Measurements from ENCODE around the gene ZNF18.

ZNF18 gene, protein sequence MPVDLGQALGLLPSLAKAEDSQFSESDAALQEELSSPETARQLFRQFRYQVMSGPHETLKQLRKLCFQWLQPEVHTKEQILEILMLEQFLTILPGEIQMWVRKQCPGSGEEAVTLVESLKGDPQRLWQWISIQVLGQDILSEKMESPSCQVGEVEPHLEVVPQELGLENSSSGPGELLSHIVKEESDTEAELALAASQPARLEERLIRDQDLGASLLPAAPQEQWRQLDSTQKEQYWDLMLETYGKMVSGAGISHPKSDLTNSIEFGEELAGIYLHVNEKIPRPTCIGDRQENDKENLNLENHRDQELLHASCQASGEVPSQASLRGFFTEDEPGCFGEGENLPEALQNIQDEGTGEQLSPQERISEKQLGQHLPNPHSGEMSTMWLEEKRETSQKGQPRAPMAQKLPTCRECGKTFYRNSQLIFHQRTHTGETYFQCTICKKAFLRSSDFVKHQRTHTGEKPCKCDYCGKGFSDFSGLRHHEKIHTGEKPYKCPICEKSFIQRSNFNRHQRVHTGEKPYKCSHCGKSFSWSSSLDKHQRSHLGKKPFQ

GRCh38 chr17:11997147-11997971 lies at the start of gene ZNF18:
Gene ZNF18 (minus strand): TSS chr17:11997475. CDS start chr17:11992829, 4,646 bp downstream.
- DNase-seq (ENCODE audit: low read depth, low spot score): peak; percentile 67

GRCh38 chr17:12046786-12047185 lies 49.5 kb upstream of the ZNF18 start:
- DNase-seq (ENCODE audit: low read depth, low spot score): no peak

GRCh38 chr17:12043702-12044101 lies 46.4 kb upstream of the ZNF18 start:
- no peak for DNase-seq (ENCODE audit: low read depth, low spot score)

DNA sequence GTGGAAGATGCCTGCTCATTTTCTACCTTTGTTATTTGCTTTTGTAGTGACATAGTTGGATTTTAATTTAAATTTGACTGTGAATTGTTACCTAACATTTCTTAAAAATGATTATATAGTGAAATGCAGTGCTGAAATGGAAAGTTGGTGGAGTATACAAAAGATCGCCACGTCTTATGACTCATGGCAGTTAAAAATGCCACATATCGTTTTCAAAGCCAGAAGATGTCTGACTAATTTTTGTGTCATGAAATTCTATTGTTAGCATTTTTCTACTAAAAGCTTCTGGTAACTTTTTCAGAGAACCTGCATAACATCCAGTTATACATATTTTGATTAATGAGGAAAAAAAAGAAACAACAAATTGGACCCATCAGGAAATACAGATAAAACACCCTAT lies 44.0 kb upstream of the ZNF18 start:
- no peak for DNase-seq (ENCODE audit: low read depth, low spot score)

- no peak for DNase-seq (ENCODE audit: low read depth, low spot score)
Observed at GRCh38 chr17:12040478-12040877, 43.2 kb upstream of the ZNF18 start.

DNA sequence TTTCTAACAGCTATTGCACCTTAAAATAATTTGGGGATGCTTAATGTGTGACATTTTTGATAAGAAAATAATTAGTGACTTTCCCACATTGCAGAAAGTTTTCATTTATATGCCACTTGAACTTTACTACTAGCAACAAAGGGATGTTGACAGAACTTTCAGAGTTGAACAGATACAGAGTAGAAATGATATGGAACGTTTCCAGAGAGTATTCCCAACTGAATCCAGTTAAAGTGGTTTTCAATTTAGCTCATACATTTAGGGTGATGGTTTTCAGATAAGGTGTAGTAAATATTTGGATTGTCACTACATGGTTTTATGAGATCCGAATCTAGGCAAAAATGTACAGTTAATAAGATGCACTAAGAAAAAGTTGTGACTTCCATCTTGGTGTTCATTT lies 40.7 kb upstream of the ZNF18 start:
- no peak for DNase-seq (ENCODE audit: low read depth, low spot score)

- no peak for DNase-seq (ENCODE audit: low read depth, low spot score)
Observed at GRCh38 chr17:12035673-12036072, 38.4 kb upstream of the ZNF18 start.

DNA sequence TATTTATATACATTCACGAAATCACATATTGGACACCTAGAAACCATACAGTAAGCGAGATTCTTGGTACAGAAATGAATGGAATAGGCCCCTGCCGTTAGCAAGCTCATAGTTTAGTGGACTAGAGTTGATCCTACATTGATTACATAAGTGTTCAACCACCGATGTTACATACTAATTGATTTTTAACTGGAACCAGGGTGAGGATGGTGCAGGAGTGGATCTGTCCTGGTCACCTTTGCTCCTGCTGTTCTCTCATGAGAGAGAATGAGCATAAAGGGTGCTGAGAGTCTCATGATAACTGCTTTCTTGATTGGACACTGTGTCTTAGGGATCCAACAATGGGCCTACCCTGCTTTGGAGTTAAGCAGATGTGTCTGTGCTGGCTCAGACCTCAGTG lies 37.3 kb upstream of the ZNF18 start:
- DNase-seq (ENCODE audit: low read depth, low spot score): no peak

DNA sequence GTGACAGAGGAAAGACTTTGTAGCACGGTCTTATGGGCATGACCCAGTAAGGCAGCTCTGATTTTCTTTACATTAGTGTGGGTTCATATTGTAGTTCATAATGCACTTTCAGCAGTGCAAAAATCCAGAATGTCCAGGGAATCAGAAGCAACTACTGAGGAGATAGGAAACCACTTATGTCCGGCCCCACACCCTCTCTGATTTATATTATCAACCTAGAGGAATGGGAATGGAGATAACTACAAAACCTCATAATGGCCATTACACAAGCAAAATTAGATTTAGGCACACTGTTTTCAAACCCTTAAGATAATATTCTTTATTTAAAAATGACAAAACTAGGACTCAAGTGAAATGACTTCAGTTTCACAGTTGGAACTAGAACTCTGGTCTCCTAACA lies 31.3 kb upstream of the ZNF18 start:
- no peak for DNase-seq (ENCODE audit: low read depth, low spot score)

DNA sequence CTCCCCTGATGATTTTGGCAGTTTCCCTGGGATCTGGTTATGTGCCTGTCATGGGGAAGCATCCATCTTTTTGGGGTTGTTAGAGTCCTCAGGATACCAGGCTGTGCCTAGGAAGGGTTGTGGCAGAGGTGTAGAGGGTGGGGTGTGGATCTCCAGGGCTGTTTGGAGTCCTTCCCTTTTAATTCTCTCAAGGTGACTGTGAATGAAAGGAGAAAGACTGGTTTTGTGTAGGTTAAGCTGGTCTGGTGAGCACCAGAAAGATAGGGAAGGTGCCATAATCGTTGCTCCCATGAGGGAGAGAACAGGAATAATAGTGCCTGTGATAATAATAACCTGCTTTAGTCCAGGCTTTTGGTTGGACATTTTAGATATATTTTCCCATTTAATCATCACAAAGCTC lies 30.4 kb upstream of the ZNF18 start:
- DNase-seq (ENCODE audit: low read depth, low spot score): no peak

GRCh38 chr17:12024327-12024726 lies 27.1 kb upstream of the ZNF18 start:
- no peak for DNase-seq (ENCODE audit: low read depth, low spot score)

DNA sequence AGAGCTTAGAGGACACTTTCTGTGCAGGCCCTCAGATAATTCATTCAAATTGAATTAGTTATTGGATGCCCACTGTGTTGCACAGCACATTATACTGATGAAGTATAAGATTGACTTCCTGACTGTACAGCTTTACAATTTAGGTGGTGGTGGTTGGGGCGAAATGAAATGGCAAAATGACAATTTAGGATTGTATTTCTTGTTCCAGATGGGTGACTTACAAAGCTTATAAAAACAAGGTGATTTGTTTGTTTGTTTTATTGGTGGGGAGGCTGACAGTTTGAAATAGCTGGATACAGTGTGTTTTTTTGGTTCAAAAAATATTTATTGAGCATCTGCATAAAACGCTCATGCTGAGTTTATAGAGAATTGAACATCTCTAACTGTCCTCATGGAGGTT lies 25.0 kb upstream of the ZNF18 start:
- no peak for DNase-seq (ENCODE audit: low read depth, low spot score)

GRCh38 chr17:12021623-12022140 lies 24.4 kb upstream of the ZNF18 start:
- DNase-seq (ENCODE audit: low read depth, low spot score): no peak

DNA sequence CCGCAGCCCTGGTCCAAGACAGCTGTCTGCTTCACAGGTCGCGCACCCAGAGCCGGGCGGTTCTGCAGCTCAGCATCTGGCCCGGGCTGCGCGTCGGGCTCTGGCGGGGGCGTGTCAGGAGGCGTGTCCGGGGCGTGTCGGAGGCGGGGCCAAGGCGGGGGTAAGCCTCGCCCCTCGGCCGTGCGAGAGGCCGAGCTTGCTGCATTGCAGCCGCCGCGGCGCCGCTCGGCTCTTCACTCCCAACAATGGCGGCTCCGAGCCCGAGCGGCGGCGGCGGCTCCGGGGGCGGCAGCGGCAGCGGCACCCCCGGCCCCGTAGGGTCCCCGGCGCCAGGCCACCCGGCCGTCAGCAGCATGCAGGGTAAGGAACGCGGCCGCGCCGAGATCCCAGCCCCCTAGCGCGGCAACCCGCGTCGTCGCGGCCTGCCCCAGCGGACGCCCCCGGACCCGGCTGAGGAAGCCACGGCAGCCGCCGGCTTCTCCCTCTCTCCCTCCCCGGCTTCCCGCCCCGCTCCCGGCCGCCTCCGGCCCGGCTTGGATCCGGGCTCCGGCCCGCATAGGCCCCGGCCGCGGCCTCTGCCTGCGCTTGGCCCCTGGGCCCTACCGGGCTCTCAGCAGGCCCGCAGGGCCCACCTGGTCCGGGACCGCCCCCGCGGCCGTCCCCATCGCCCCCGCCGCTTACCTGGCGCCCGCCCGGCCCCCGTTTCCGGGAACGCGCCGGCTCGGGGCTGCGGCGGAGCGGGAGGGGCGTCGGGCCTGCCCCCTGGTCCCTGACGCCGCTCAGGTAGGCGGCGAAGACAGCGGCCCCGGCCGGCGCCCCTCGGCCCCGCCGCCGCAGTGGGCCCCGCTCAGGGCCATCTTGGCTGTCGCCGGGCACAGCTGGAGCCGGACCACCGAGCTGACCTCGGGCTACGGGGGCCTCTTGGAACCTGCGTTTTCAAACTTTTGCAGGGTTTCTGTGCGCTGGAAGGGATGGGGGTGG lies 23.7 kb upstream of the ZNF18 start, which contains the start of gene MAP2K4:
Gene MAP2K4 (plus strand): TSS at position 236 of the 981 bp plus-strand sequence. CDS start 10 bp downstream, at position 246.
- peak; percentile 79 for DNase-seq (ENCODE audit: low read depth, low spot score)

DNA sequence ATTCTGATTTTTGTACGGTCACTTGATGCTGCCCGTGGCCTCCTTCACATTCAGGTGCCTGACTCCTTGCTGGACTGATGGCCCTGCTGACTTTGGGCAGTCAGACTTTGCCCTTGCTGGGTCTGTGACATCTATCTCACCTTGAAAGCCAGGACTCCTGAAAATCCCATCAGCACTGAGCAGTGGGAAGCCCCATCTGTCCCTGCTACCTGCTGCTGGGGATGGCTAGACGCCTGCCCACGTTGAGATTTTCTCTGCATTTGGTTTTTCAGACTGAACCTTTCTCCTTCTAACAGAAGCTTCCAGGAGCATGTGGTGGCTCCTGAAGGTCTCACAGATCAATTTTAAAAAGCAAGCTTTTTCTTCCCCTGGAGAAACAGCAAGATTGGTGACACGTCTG lies 10.2 kb upstream of the ZNF18 start:
- no peak for DNase-seq (ENCODE audit: low read depth, low spot score)

DNA sequence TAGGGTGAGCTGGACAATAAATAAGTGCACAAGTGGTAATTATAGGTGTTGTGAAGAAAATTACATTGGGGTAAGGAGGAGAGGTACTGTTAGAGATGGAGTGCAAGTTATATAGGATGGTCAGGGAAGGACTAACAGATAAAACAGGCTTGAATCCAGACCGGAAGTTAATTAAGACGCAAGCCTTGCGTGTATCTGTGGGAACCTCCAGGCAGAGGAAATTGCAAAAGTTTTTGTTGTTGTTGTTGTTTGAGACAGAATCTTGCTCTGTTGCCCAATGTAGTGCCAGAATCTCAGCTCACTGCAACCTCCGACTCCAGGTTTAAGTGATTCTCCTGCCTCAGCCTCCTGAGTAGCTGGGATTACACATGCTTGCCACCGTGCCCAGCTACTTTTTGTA lies 2.4 kb upstream of the ZNF18 start:
- DNase-seq (ENCODE audit: low read depth, low spot score): no peak

GRCh38 chr17:11997972-11998233 lies 628 bp upstream of the ZNF18 start:
- no peak for DNase-seq (ENCODE audit: low read depth, low spot score)

- no peak for DNase-seq (ENCODE audit: low read depth, low spot score)
Observed at GRCh38 chr17:11996722-11997146, 541 bp downstream of the ZNF18 start.

DNA sequence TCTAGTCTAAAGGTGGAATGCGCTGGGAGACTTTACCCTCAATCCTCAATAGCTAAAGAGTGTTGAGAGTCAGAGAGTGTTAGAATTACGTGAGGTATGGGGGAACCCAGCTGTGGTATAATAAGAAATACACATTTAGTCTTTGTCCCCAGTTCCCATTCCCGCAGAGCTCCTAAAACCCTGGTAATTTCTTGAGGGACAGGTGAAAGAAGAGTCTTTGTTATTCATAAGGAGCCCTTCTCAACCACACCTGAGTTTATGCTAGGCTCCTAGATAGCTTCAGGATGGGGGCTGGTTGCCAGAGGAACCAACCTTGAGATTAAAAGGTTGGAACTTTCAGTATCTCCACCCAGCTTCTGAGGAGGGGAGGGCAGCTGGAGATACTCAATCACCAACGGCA lies 5.8 kb downstream of the ZNF18 start:
- DNase-seq (ENCODE audit: low read depth, low spot score): no peak

DNA sequence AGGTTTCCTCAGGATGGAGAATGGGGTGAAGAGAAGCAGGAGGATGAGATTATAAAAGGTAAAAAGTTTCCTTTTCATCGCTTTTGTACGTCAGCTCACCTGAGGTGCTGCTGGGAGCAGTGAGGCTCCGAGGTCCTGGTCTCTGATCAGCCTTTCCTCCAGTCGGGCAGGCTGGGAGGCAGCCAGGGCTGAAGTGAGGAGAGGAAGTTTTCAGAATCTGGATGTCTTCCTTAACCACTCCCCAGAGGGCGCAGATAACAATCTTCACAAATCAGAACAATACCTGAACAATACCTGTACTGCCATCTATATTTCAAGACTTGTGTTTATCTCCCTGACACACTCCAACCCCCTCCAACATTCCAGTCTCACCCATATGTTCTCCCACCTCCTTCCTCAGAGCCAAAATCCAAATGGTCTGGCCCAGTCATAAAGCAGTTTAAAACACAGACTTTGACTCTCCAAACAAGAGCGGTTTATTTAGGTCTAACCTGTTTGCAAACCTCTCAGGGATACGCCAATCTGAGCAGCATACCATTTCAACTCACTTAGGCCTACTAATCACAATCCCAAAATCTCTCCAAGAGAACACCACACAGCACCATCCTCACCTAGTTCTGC lies 6.8 kb downstream of the ZNF18 start:
- no peak for DNase-seq (ENCODE audit: low read depth, low spot score)

GRCh38 chr17:11986942-11987329 lies 10.3 kb downstream of the ZNF18 start:
- DNase-seq (ENCODE audit: low read depth, low spot score): peak; percentile 13

Data from brain pericyte (primary cell).